Chondrocyte (in vitro differentiated cells): ENCODE results near the gene CABP7. TPM values are rescaled to one million over a fixed set of nuclear protein-coding genes. Genes with fewer than 3 reads are reported as not detected.

Source experiments
- DNase-seq: peaks from one replicate; pipeline ENCODE4 v3.0.0; 2021; ENCODE audit warnings: mixed read lengths, low spot score
- H3K27ac Mint-ChIP-seq: one replicate; pipeline ENCODE4 v1.8.0; 2021; ENCODE audit warnings: mild to moderate bottlenecking, moderate library complexity, mixed read lengths; ENCODE audit not compliant: unreplicated experiment
- H3K27me3 Mint-ChIP-seq: 2 replicates; pipeline ENCODE4 v1.8.0; 2021; ENCODE audit warnings: low read depth, mixed read lengths
- H3K36me3 Mint-ChIP-seq: 2 replicates; pipeline ENCODE4 v1.8.0; 2021; ENCODE audit warnings: low read depth, mixed read lengths
- H3K4me1 Mint-ChIP-seq: 2 replicates; pipeline ENCODE4 v1.8.0; 2021; ENCODE audit warnings: low read depth, mild to moderate bottlenecking, mixed read lengths
- H3K4me3 Mint-ChIP-seq: one replicate; pipeline ENCODE4 v1.8.0; 2021; ENCODE audit warnings: mild to moderate bottlenecking, moderate library complexity, mixed read lengths; ENCODE audit not compliant: unreplicated experiment
- H3K9me3 Mint-ChIP-seq: 2 replicates; pipeline ENCODE4 v1.8.0; 2021; ENCODE audit warnings: low read depth, mixed read lengths
- total RNA-seq: library from RNA; stranded (reverse); gene quantifications from 3 replicates; pipeline ENCODE4 v1.2.1, GENCODE V29; 2021
- TF ChIP-seq, protein P1 (sequence below): fragments of 200-600 bp; sonication (generic); IDR thresholded peaks from 2 replicates; pipeline ENCODE4 v1.5.0; 2021; ENCODE audit warnings: antibody characterized with exemption, mild to moderate bottlenecking, moderate library complexity

The CABP7 gene
- total RNA-seq, 1 donor from 2014 or later = not detected

DNA sequence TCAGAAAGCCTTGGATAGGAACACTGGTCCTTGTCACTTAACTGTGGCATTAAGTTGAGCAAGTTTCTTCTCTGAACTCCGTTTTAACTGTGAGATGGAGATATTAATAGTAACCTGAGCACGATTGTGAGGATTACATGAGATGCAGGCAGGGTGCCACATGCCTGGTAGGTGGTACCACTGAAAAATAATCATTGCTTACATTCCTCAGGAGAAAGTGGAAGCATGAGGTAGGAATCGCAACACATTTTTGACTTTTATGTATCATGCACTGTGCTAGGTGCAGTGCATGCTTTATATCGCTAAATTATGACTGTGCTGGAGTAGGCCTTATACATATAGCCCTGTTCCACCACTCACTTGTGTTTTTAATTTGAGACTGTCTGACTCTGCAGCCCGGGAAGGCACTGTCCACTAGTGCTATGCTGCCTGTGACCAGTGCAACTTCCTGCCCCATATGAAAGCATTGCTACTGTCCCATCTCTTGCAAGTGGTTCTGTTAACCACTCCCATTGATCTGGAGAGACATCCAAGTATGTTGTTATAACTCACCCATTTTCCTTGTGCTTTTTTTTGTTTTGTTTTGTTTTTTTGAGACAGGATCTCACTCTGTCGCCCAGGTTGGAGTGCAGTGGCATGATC lies 48.4 kb downstream of the CABP7 start:
- Mint-ChIP-seq H3K4me1 (peaks cover 25% of the 10 kb centered on the region), H3K27ac (peak overlapping the region; percentile 94), H3K27me3 (no peaks in the 10 kb centered on the region), H3K9me3 (no peaks in the 10 kb centered on the region), H3K4me3 (peak overlapping the region; percentile 100), H3K36me3 (peaks cover 2% of the 10 kb centered on the region)
- TF ChIP-seq, protein P1, sequence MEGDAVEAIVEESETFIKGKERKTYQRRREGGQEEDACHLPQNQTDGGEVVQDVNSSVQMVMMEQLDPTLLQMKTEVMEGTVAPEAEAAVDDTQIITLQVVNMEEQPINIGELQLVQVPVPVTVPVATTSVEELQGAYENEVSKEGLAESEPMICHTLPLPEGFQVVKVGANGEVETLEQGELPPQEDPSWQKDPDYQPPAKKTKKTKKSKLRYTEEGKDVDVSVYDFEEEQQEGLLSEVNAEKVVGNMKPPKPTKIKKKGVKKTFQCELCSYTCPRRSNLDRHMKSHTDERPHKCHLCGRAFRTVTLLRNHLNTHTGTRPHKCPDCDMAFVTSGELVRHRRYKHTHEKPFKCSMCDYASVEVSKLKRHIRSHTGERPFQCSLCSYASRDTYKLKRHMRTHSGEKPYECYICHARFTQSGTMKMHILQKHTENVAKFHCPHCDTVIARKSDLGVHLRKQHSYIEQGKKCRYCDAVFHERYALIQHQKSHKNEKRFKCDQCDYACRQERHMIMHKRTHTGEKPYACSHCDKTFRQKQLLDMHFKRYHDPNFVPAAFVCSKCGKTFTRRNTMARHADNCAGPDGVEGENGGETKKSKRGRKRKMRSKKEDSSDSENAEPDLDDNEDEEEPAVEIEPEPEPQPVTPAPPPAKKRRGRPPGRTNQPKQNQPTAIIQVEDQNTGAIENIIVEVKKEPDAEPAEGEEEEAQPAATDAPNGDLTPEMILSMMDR = no peak
- no peak for DNase-seq

DNA sequence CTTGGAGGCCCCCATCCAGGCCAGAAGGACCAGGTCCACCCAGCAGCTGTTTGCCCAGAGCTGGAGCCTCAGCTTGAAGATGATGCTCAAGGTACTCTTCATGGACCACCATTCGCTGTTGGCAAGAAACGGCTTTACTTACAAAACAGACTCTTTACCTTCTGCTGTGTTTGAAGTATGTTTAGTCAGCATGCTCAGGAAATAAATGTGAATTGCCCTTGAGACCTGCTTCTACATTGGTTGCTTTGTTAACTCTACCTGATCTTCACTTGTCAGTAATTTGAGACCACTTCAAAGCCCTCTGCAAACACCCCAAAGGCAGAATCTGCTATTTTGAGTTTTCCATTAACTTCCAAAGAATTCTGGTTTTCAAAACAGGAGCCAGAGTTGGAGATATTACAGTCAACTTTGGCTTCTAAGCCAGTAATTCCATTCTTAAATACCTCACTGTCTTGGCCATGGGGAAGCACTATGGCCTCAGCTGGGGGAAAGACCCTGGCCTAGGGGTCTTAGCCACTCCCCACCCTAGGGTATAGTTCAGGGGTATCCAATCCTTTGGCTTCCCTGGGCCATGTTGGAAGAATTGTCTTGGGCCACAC lies 50.0 kb downstream of the CABP7 start:
- H3K4me3 Mint-ChIP-seq = no peak overlapping the region
- no peaks in the 10 kb centered on the region for H3K27me3 Mint-ChIP-seq
- peaks cover 28% of the 10 kb centered on the region for H3K4me1 Mint-ChIP-seq
- no peak for DNase-seq
- no peak overlapping the region for H3K27ac Mint-ChIP-seq
- peaks cover 2% of the 10 kb centered on the region for H3K36me3 Mint-ChIP-seq
- TF ChIP-seq, protein P1 = no peak
- no peaks in the 10 kb centered on the region for H3K9me3 Mint-ChIP-seq

DNA sequence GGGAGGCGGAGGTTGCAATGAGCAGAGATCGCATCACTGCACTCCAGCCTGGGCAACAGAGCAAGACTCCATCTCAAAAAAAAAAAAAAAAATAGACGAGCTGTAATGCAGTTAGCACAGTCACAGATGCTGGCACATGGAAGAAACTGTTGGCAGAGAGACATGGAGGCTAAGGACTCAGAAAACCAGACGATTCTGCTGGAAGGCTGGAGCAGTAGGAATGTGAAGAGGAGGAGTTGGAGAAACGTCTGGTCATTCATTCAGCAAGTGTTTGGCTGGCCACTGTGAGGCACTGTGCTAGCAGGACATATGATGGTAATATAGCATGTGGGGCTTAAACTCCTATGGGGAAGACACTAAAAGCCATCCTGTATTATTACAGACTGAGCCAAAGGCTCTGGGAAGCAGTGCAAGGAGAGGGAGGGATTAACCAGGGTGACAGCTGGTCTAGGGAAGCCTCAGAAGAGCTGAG lies 52.4 kb downstream of the CABP7 start:
- no peak for DNase-seq
- peaks cover 2% of the 10 kb centered on the region for H3K36me3 Mint-ChIP-seq
- peaks cover 18% of the 10 kb centered on the region for H3K4me1 Mint-ChIP-seq
- TF ChIP-seq, protein P1 = peak; percentile 73
- H3K4me3 Mint-ChIP-seq = no peak overlapping the region
- peak overlapping the region; percentile 64 for H3K27ac Mint-ChIP-seq
- no peaks in the 10 kb centered on the region for H3K27me3 Mint-ChIP-seq
- H3K9me3 Mint-ChIP-seq = no peaks in the 10 kb centered on the region

DNA sequence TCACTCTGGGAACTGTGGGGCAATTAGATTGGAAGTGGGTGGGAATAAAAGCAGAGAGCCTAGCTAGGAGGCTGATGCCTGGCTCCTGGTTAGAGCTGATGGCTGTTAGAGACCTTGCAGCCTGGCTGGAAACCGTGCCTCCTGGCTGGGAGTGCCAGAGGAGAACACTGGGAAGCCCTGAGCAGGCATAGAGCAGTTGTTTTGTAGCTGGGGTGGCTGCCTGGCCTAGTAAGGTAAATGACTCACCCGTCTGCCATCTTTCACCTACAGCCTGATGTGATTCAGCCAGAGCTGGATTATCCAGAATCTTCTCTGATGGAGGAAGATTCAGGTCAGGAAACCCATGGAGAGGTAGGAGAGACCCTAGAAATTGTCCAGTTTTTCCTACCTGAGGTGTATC lies 53.4 kb downstream of the CABP7 start:
- H3K27me3 Mint-ChIP-seq = no peaks in the 10 kb centered on the region
- TF ChIP-seq, protein P1 = no peak
- H3K27ac Mint-ChIP-seq = peak overlapping the region; percentile 63
- no peak for DNase-seq
- H3K9me3 Mint-ChIP-seq = no peaks in the 10 kb centered on the region
- H3K4me3 Mint-ChIP-seq = no peak overlapping the region
- peaks cover 12% of the 10 kb centered on the region for H3K4me1 Mint-ChIP-seq
- H3K36me3 Mint-ChIP-seq = no peaks in the 10 kb centered on the region

DNA sequence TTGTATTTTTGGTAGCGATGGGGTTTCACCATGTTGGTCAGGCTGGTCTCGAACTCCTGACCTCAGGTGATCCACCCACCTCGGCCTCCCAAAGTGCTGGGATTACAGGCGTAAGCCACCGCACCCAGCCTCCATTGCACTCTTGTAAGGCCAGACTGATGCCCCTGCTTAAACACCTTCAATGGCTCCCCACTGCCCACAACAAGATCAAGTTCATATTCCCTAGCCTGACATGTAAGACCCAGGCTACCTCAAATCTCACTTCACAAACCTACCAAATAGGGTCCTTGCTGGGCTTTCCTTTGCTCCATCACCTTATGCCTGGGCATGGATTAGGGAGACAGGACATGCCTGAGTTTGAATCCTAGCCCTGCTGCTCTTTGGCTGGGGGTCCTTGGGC lies 60.4 kb downstream of the CABP7 start:
- Mint-ChIP-seq H3K9me3 (no peaks in the 10 kb centered on the region), H3K27me3 (no peaks in the 10 kb centered on the region), H3K4me1 (peaks cover 27% of the 10 kb centered on the region), H3K36me3 (no peaks in the 10 kb centered on the region), H3K4me3 (no peak overlapping the region), H3K27ac (no peak overlapping the region)
- no peak for DNase-seq
- TF ChIP-seq, protein P1 = no peak
